Measurements from ENCODE around the gene SSX1. TPM values are rescaled to one million over a fixed set of nuclear protein-coding genes. Genes with fewer than 3 reads are reported as not detected.

SSX1 gene
- total and polyA plus RNA-seq, 2 of the 8 experiments (the other 6 are each of a cell fraction or from before 2014, with no cell fraction given), result 0.08 TPM; not detected in 1

GRCh38 chrX:48278958-48279357 is 23.8 kb downstream of the SSX1 start:
- Histone ChIP-seq H3K4me2 (ENCODE audit: insufficient read depth in 1 of 2, low read depth in 2 of 2, low read length in 2 of 2) (no peak overlapping the region), H3K4me1 (replicated peaks in 1 of 4; ENCODE audit: control insufficient read depth in 3 of 4, insufficient read depth in 4 of 4, low read length in 3 of 4) (no peaks in the 10 kb centered on the region), H3K4me3 (ENCODE audit: extremely low read depth in 1 of 4, insufficient read depth in 2 of 4, low read depth in 3 of 4, low read length in 4 of 4) (no peak overlapping the region), H4K5ac (ENCODE audit: insufficient read length, low read depth, low read length) (no peak overlapping the region), H3K9me3 (ENCODE audit: insufficient read depth in 2 of 2, low read depth in 1 of 2, low read length in 1 of 2) (no peaks in the 10 kb centered on the region), H3K23ac (ENCODE audit: insufficient read length) (no peak overlapping the region), H3K4ac (replicated peaks; ENCODE audit: insufficient read length, low read depth, low read length) (no peak overlapping the region), H3K23me2 (ENCODE audit: low read depth, low read length) (no peaks in the 10 kb centered on the region), H3K27ac (ENCODE audit: low read depth, low read length) (no peak overlapping the region), H2BK20ac (ENCODE audit: low read length) (no peak overlapping the region), H3K79me1 (ENCODE audit: low read depth, low read length) (no peaks in the 10 kb centered on the region), H2AFZ (ENCODE audit: low read length) (no peak overlapping the region), H3K18ac (ENCODE audit: extremely low read depth, low read length) (no peak overlapping the region), H4K20me1 (replicated peaks in 1 of 2; ENCODE audit: control insufficient read depth in 1 of 2, insufficient read depth in 2 of 2, low read length in 2 of 2) (no peaks in the 10 kb centered on the region), H3K79me2 (ENCODE audit: control insufficient read depth in 1 of 2, insufficient read depth in 2 of 2, low read length in 2 of 2) (no peaks in the 10 kb centered on the region), H4K8ac (ENCODE audit: extremely low read depth, insufficient read depth, low read length) (no peak overlapping the region), H2BK15ac (ENCODE audit: low read length) (no peak overlapping the region), H2AK5ac (ENCODE audit: low read depth, low read length) (no peak overlapping the region), H3K9ac (replicated peaks in 1 of 4; ENCODE audit: extremely low read depth in 1 of 4, low read depth in 3 of 4, low read length in 3 of 4) (no peak overlapping the region), H2BK12ac (ENCODE audit: low read depth, low read length) (no peak overlapping the region), H3K56ac (replicated peaks; ENCODE audit: insufficient read length, low read depth, low read length) (no peak overlapping the region), H2BK120ac (replicated peaks; ENCODE audit: low read depth, low read length) (no peak overlapping the region), H3K14ac (ENCODE audit: insufficient read length) (no peak overlapping the region), H3K36me3 (ENCODE audit: control insufficient read depth in 2 of 4, insufficient read depth in 4 of 4, low read length in 3 of 4) (no peaks in the 10 kb centered on the region), H2BK5ac (ENCODE audit: low read depth, low read length) (no peak overlapping the region), H3K27me3 (replicated peaks in 1 of 4; ENCODE audit: control insufficient read depth in 3 of 4, extremely low read depth in 1 of 4, insufficient read depth in 3 of 4, low read length in 3 of 4) (no peaks in the 10 kb centered on the region), H4K91ac (replicated peaks; ENCODE audit: insufficient read length, low read length) (no peak overlapping the region)
- FAIRE-seq (peak; percentile 28), DNase-seq (ENCODE audit: low read depth in 1 of 2, low spot score in 2 of 2) (no peak)
- ChIA-PET CTCF (ENCODE audit: partially characterized antibody) (no interaction called here), POLR2A (ENCODE audit: partially characterized antibody) (no interaction called here)
- TF ChIP-seq E2F6 (IDR thresholded peaks at IDR 0.05), result peak; percentile 66
- no peak for TF ChIP-seq TEAD4 (IDR thresholded peaks at IDR 0.05; ENCODE audit: low read depth, low read length)
- TF ChIP-seq CEBPB (IDR thresholded peaks at IDR 0.05; ENCODE audit: low read depth, low read length), result peak; percentile 75
- 100% methylated on average over 7 of the region's 9 CpGs; no CpG with 5 or more reads in 1 of the 2 experiments for WGBS, 2 experiments (ENCODE audit: extremely low coverage in 1 of 2, insufficient coverage in 1 of 2, insufficient read length in 1 of 2, insufficient replicate concordance in 2 of 2, low coverage in 1 of 2, low lambda C conversion rate in 2 of 2, missing lambda C conversion rate in 1 of 2)

Measured in H1 (cell line).